H1 (cell line): ENCODE measurements around the gene PLIN4. TPM values are rescaled to one million over a fixed set of nuclear protein-coding genes. Genes with fewer than 3 reads are reported as not detected.

Experiments used
- CTCF ChIA-PET: fragments of 300-600 bp; sonication (Branson Sonifier 250); formaldehyde crosslinking; loops from one replicate; lab custom pipeline; 2021; ENCODE audit not compliant: partially characterized antibody; lab: Charles Lee
- POLR2A ChIA-PET: fragments of 300-600 bp; sonication (Branson Sonifier 250); formaldehyde crosslinking; loops from one replicate; lab custom pipeline; 2021; ENCODE audit warnings: inconsistent platforms; ENCODE audit not compliant: partially characterized antibody; lab: Charles Lee
- DNase-seq, 2 experiments: peaks; one replicate each; pipeline versions ENCODE4 v3.0.0 to v3.0.0-alpha.2; 2010 to 2022; ENCODE audit warnings: low spot score in 2 of 2, low read depth in 1 of 2, mixed read lengths in 1 of 2
- FAIRE-seq: peaks from 2 replicates; lab custom pipeline; 2011; peaks lifted over from hg19 to GRCh38; lab: Jason Lieb, UNC
- H2AFZ ChIP-seq: 2 replicates; pipeline ENCODE4 v1.8.1; 2012; ENCODE audit warnings: low read length, inconsistent platforms
- H2AK5ac ChIP-seq: 2 replicates; pipeline ENCODE4 v1.6.1; 2013; ENCODE audit warnings: low read depth, low read length
- H2BK120ac ChIP-seq: replicated peaks from 2 replicates; pipeline ENCODE3; 2013; ENCODE audit warnings: low read depth, low read length, inconsistent platforms
- H2BK12ac ChIP-seq: 2 replicates; pipeline ENCODE4 v1.6.1; 2013; ENCODE audit warnings: low read depth, low read length
- H2BK15ac ChIP-seq: 2 replicates; pipeline ENCODE4 v1.6.1; 2013; ENCODE audit warnings: low read length
- H2BK20ac ChIP-seq: 2 replicates; pipeline ENCODE4 v1.6.1; 2013; ENCODE audit warnings: low read length
- H2BK5ac ChIP-seq: 2 replicates; pipeline ENCODE4 v1.6.1; 2013; ENCODE audit warnings: low read depth, low read length
- H3K14ac ChIP-seq: 2 replicates; pipeline ENCODE4 v1.6.1; 2013; ENCODE audit warnings: inconsistent platforms; ENCODE audit not compliant: insufficient read length
- H3K18ac ChIP-seq: 2 replicates; pipeline ENCODE4 v1.6.1; 2013; ENCODE audit warnings: low read length; ENCODE audit errors: extremely low read depth
- H3K23ac ChIP-seq: 2 replicates; pipeline ENCODE4 v1.6.1; 2013; ENCODE audit warnings: inconsistent platforms; ENCODE audit not compliant: insufficient read length
- H3K23me2 ChIP-seq: 2 replicates; pipeline ENCODE4 v1.6.1; 2013; ENCODE audit warnings: low read depth, low read length
- H3K27ac ChIP-seq: 2 replicates; pipeline ENCODE4 v1.6.1; 2011; ENCODE audit warnings: low read depth, low read length, inconsistent platforms
- H3K27me3 ChIP-seq, 4 experiments: replicated peaks in 1 of 4; 1 replicate in 1 of 4; 2 replicates in 3 of 4; pipeline versions ENCODE4 v1.6.1 to v1.8.1; 2011 to 2013; ENCODE audit warnings: low read length in 3 of 4, mild to moderate bottlenecking in 3 of 4, inconsistent platforms in 2 of 4, mixed read lengths in 2 of 4, moderate library complexity in 1 of 4; ENCODE audit not compliant: control insufficient read depth in 3 of 4, insufficient read depth in 3 of 4; ENCODE audit errors: extremely low read depth in 1 of 4
- H3K36me3 ChIP-seq, 4 experiments: 2 replicates each; pipeline versions ENCODE4 v1.6.1 to v1.8.1; 2011 to 2013; ENCODE audit warnings: mild to moderate bottlenecking in 4 of 4, low read length in 3 of 4, moderate library complexity in 2 of 4, control low read depth in 1 of 4, inconsistent platforms in 1 of 4; ENCODE audit not compliant: insufficient read depth in 4 of 4, control insufficient read depth in 2 of 4
- H3K4ac ChIP-seq: replicated peaks from 2 replicates; pipeline ENCODE3; 2013; ENCODE audit warnings: low read length, low read depth, mixed read lengths, inconsistent platforms; ENCODE audit not compliant: insufficient read length
- H3K4me1 ChIP-seq, 4 experiments: replicated peaks in 1 of 4; 1 replicate in 1 of 4; 2 replicates in 3 of 4; pipeline versions ENCODE4 v1.6.1 to v1.8.1; 2011 to 2013; ENCODE audit warnings: low read length in 3 of 4, inconsistent platforms in 2 of 4, mixed read lengths in 1 of 4; ENCODE audit not compliant: insufficient read depth in 4 of 4, control insufficient read depth in 3 of 4
- H3K4me2 ChIP-seq, 2 experiments: 2 replicates each; pipeline versions ENCODE4 v1.6.1 to v1.8.1; 2011 to 2013; ENCODE audit warnings: low read depth in 2 of 2, low read length in 2 of 2, control low read depth in 1 of 2, inconsistent platforms in 1 of 2, mild to moderate bottlenecking in 1 of 2; ENCODE audit not compliant: insufficient read depth in 1 of 2
- H3K4me3 ChIP-seq, 4 experiments: fragments of 200-600, 300-600 bp in 1 of 4; sonication (generic), shearing (Covaris generic), sonication (Bioruptor Twin) in 1 of 4; 2 replicates each; pipeline versions ENCODE4 v1.5.1 to v1.8.1; 2011 to 2016; ENCODE audit warnings: low read length in 4 of 4, low read depth in 3 of 4, control low read depth in 2 of 4, inconsistent platforms in 2 of 4, mild to moderate bottlenecking in 2 of 4, mixed read lengths in 1 of 4, moderate library complexity in 1 of 4; ENCODE audit not compliant: insufficient read depth in 2 of 4; ENCODE audit errors: extremely low read depth in 1 of 4
- H3K56ac ChIP-seq: replicated peaks from 2 replicates; pipeline ENCODE3; 2013; ENCODE audit warnings: low read depth, mild to moderate bottlenecking, mixed read lengths, low read length, inconsistent platforms; ENCODE audit not compliant: insufficient read length
- H3K79me1 ChIP-seq: 2 replicates; pipeline ENCODE4 v1.6.1; 2013; ENCODE audit warnings: low read depth, low read length, control low read depth
- H3K79me2 ChIP-seq, 2 experiments: 2 replicates each; pipeline versions ENCODE4 v1.6.1 to v1.8.1; 2012 to 2013; ENCODE audit warnings: low read length in 2 of 2, mild to moderate bottlenecking in 2 of 2, inconsistent platforms in 1 of 2; ENCODE audit not compliant: insufficient read depth in 2 of 2, control insufficient read depth in 1 of 2
- H3K9ac ChIP-seq, 4 experiments: replicated peaks in 1 of 4; 1 replicate in 1 of 4; 2 replicates in 3 of 4; pipeline versions ENCODE4 v1.6.1 to v1.8.1; 2011 to 2013; ENCODE audit warnings: low read depth in 3 of 4, low read length in 3 of 4, control low read depth in 2 of 4, mild to moderate bottlenecking in 2 of 4, moderate library complexity in 2 of 4, inconsistent platforms in 1 of 4; ENCODE audit errors: extremely low read depth in 1 of 4
- H3K9me3 ChIP-seq, 2 experiments: 2 replicates each; pipeline versions ENCODE4 v1.6.1 to v1.8.1; 2012 to 2013; ENCODE audit warnings: mild to moderate bottlenecking in 2 of 2, moderate library complexity in 2 of 2, control low read depth in 1 of 2, inconsistent platforms in 1 of 2, low read depth in 1 of 2, low read length in 1 of 2, mixed read lengths in 1 of 2; ENCODE audit not compliant: insufficient read depth in 2 of 2
- H4K20me1 ChIP-seq, 2 experiments: replicated peaks in 1 of 2; 2 replicates each; pipeline versions ENCODE3 to v1.8.1; 2011 to 2013; ENCODE audit warnings: inconsistent platforms in 2 of 2, low read length in 2 of 2, mild to moderate bottlenecking in 1 of 2; ENCODE audit not compliant: insufficient read depth in 2 of 2, control insufficient read depth in 1 of 2
- H4K5ac ChIP-seq: 2 replicates; pipeline ENCODE4 v1.6.1; 2013; ENCODE audit warnings: low read length, low read depth, mixed read lengths, inconsistent platforms; ENCODE audit not compliant: insufficient read length
- H4K8ac ChIP-seq: 2 replicates; pipeline ENCODE4 v1.8.0; 2013; ENCODE audit warnings: mild to moderate bottlenecking, moderate library complexity, low read length, inconsistent platforms; ENCODE audit not compliant: insufficient read depth; ENCODE audit errors: extremely low read depth
- H4K91ac ChIP-seq: replicated peaks from 2 replicates; pipeline ENCODE3; 2013; ENCODE audit warnings: low read length, mixed read lengths, inconsistent platforms; ENCODE audit not compliant: insufficient read length
- SRF ChIP-seq: IDR thresholded peaks from 2 replicates; pipeline ENCODE4 v1.6.1; 2011; ENCODE audit warnings: mild to moderate bottlenecking, low read depth, low read length, moderate library complexity
- WGBS, 2 experiments: shearing (Covaris generic) in 1 of 2; methylation state at CpG; one replicate each; pipeline versions ENCODE4 v1.1.6 to v1.1.7; 2013 to 2015; ENCODE audit warnings: low lambda C conversion rate in 2 of 2, mixed read lengths in 2 of 2, inconsistent platforms in 1 of 2, low coverage in 1 of 2, missing lambda C conversion rate in 1 of 2; ENCODE audit not compliant: insufficient replicate concordance in 2 of 2, insufficient coverage in 1 of 2, insufficient read length in 1 of 2; ENCODE audit errors: extremely low coverage in 1 of 2, missing lambda C conversion rate in 1 of 2; 5-methylcytosine and 5-hydroxymethylcytosine counted together
- polyA plus RNA-seq, 7 experiments: library from polyadenylated mRNA; depleted of rRNA in 3 of 7; stranded (reverse) in 5 of 7; unstranded in 2 of 7; fragments of >200 nt in 5 of 7; fragments of 200-250 nt in 2 of 7; gene quantifications; 1 replicate in 5 of 7; 2 replicates in 1 of 7; 4 replicates in 1 of 7; pipeline versions ENCODE4 v1.2.1 to v1.2.3, GENCODE V29; 2011 to 2013; ENCODE audit warnings: missing spikeins in 2 of 7, mixed read lengths in 2 of 7
- total RNA-seq: library from RNA; stranded (reverse); fragmentation: NEBNext Ultra II Directional; extraction: Animal tissue kit (Norgen Biotek cat#: 25700); gene quantifications from 2 replicates; pipeline ENCODE4 v1.2.1, GENCODE V29; 2021

The PLIN4 gene
- total and polyA plus RNA-seq, 2 of the 8 experiments (the other 6 are each of a cell fraction or from before 2014, with no cell fraction given), result 0.35 to 0.45 TPM

DNA sequence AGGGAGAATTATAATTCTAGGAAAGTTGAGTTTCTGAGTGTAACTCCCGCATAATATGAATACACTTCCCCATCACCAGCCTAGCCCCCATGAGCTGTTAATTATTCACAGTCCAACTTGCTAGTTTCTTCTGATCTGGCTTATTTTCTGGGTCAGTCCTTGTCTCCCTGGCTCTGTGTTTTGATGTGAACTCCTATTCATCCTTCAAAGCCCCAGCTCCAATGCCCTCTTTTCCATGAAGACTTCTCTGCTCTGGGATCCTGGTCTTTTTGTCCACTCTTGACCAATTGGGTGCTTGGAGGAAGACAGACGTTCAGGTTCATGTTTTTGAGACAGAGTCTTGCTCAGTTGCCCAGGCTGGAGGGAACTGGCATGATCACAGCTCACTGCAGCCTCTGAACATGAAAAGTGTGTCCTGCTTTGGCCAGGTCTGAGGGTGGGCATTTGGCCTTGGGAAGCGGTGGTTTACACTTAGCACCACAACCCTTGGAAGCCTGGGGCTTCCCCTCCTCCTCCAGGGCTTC lies 20.9 kb upstream of the PLIN4 start:
- no peak for FAIRE-seq
- H3K79me1 ChIP-seq, result no peaks in the 10 kb centered on the region
- DNase-seq, result no peak
- H2BK15ac ChIP-seq, result no peak overlapping the region
- no peak overlapping the region for H4K8ac ChIP-seq
- peak overlapping the region; percentile 35 for H3K4ac ChIP-seq
- H2BK5ac ChIP-seq, result no peak overlapping the region
- H4K5ac ChIP-seq, result no peak overlapping the region
- CTCF ChIA-PET, result interaction anchor here (0.9 to 11.6 kb wide), 15 partner anchors 8 to 138 kb away, joined by 3 to 174 read pairs (median 4); no protein-coding TSS in a partner anchor
- H3K4me1 ChIP-seq, result peaks cover 0 to 13% (median 5%) of the 10 kb centered on the region in 4 experiments; a peak in 5 of 7 replicates
- no peaks in the 10 kb centered on the region; a peak in 1 of 4 replicates for H3K9me3 ChIP-seq
- H3K27ac ChIP-seq, result no peak overlapping the region
- no peak overlapping the region for H3K9ac ChIP-seq
- no peaks in the 10 kb centered on the region for H3K79me2 ChIP-seq
- H3K27me3 ChIP-seq, result peaks cover 0 to 14% (median 7%) of the 10 kb centered on the region in 4 experiments; a peak in 4 of 7 replicates
- no peak overlapping the region for H2AFZ ChIP-seq
- no peak overlapping the region for H2AK5ac ChIP-seq
- no peak overlapping the region for H3K18ac ChIP-seq
- H3K4me3 ChIP-seq, result no peak overlapping the region
- H2BK120ac ChIP-seq, result no peak overlapping the region
- H3K14ac ChIP-seq, result no peak overlapping the region
- no peak overlapping the region for H3K4me2 ChIP-seq
- H4K20me1 ChIP-seq, result no peaks in the 10 kb centered on the region
- no peak overlapping the region for H2BK20ac ChIP-seq
- peak overlapping the region; percentile 30 for H4K91ac ChIP-seq
- peak overlapping the region; percentile 33; the same call in 1 of the 2 replicates for H2BK12ac ChIP-seq
- 84% methylated on average over 3 of the region's 3 CpGs; no CpG with 5 or more reads in 1 of the 2 experiments for WGBS, 2 experiments
- no peak overlapping the region for H3K56ac ChIP-seq
- POLR2A ChIA-PET, result interaction anchor here (0.6 to 1.8 kb wide), 5 partner anchors 8 to 37 kb away, joined by 3 to 5 read pairs (median 3); partner anchors contain the start of gene PLIN4
- H3K36me3 ChIP-seq, result peaks cover 0 to 9% (median 0%) of the 10 kb centered on the region in 4 experiments; a peak in 1 of 8 replicates
- H3K23ac ChIP-seq, result no peak overlapping the region
- peaks cover 4% of the 10 kb centered on the region; the same call in 1 of the 2 replicates for H3K23me2 ChIP-seq
- no peak for TF ChIP-seq SRF
